GM18526 (cell line): ENCODE results near the gene SRPK3.

ENCODE experiments used
- POLR2A ChIP-seq: IDR thresholded peaks from 3 replicates; pipeline ENCODE4 v1.6.1; 2011; ENCODE audit not compliant: insufficient read length; ENCODE audit errors: extremely low read depth

SRPK3 gene

DNA sequence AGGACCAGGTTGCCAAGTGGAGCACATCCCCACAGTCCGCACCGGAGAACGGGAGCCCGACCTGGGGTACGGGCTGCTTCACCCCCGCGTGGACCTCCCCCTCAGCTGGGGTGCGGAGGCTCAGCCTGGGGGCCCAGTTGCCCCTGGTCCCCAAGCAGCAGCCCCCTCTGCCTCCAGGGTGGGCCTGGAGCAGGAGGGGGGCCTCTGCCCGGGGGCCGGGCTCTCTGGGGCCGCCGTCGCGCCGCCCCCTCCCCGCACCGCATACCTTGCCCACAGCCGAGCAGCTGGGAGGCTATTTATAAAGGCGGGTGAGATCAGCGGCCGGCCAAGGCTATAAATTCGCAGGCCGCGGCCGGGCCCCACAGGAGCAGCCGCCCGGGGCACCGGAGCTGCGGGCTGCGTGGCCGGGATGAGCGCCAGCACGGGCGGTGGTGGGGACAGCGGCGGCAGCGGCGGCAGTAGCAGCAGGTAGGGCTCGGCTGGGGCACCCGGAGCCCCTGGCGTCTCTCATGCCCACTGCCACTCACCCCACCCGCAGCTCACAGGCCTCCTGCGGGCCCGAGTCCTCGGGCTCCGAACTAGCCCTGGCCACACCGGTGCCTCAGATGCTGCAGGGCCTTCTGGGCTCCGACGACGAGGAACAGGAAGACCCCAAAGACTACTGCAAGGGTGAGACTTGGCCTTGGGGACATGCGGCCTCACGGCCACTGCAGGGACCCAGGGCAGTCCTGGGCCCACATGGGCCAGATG, at the start of gene SRPK3:
TSS of gene SRPK3 (plus strand) at position 364 of the 750 bp plus-strand sequence. CDS start at position 410, 46 bp downstream.
- no peak for TF ChIP-seq POLR2A

DNA sequence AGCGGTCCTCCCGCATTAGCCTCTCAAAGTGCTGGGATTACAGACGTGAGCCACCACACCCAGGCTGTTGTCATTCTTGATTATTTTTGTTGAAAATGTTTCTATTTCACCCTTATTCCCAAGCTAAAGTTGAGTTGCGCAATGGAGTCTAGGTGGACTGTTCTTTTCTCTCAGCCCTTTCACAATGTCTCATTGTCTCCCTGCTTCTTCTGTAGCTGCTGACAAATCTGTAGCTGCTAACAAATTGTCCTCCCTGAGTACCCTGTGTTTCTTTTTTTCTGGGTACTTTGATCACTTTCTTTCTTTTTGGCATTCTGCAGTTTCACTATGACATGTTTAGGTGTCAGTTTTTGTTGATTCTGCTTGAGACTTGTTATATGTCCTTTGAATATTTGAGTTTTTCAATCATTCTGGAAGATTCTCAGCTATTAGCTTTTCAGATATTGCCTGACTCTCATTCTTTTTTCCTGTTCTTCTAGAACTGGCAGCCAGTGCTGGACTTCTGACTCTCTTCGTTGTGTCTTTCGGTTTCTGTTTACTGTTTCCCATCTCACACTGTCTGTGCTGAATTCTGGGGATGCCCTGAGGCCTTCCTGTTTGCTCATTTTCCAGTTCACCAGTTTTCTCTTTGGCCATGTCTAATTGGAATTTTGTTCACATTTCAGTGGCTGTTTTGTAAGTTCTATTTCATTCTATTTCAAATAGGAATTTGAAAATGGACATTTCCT, 49.6 kb upstream of the SRPK3 start:
- TF ChIP-seq POLR2A, result no peak

GRCh38 chrX:153731845-153732215, 49.0 kb upstream of the SRPK3 start:
- no peak for TF ChIP-seq POLR2A

- no peak for TF ChIP-seq POLR2A
These were observed 48.4 kb upstream of the SRPK3 start for GRCh38 chrX:153732401-153732800.

GRCh38 chrX:153733651-153734240, 47.1 kb upstream of the SRPK3 start:
- no peak for TF ChIP-seq POLR2A

- no peak for TF ChIP-seq POLR2A
These were observed 46.0 kb upstream of the SRPK3 start for GRCh38 chrX:153734871-153735270.

- TF ChIP-seq POLR2A, result no peak
These were observed 45.6 kb upstream of the SRPK3 start for GRCh38 chrX:153735274-153735673.

DNA sequence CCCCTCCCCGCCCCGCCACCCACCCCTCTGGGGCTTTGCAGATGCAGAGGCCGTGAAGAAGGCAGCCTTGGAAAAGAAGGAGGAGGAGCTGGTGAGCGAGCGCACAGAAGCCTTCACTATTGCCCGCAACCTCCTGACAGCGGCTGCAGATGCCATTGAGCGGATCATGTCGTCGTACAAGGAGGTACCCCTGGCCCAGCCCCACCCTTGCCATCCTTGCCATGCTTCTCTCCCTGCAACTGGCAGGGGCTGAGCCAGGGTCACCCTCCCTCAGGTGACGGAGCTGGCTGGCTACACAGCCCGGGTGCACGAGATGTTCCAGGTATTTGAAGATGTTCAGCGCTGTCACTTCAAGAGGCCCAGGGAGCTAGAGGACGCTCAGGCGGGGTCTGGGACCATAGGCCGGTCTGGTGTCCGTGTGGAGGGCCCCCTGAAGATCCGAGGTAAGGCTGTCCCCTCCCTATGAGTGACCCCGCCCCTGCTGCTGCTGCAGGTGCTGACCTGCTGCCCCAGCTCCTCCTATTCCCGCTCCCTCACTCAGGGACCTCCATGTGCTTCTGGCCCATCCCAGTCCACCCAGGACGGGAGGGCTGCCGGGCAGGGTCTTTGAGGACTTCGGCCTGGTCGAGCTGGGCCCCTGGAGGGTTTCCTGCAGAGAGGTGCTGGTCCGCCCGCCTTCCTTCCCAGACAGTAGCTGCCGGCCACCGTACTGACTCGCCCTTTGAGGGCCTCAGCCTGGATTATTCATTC, 44.6 kb upstream of the SRPK3 start:
- TF ChIP-seq POLR2A, result no peak

GRCh38 chrX:153736871-153737441, 43.9 kb upstream of the SRPK3 start:
- no peak for TF ChIP-seq POLR2A

GRCh38 chrX:153738056-153738605, 42.7 kb upstream of the SRPK3 start:
- no peak for TF ChIP-seq POLR2A

GRCh38 chrX:153739754-153740486, 40.9 kb upstream of the SRPK3 start:
- no peak for TF ChIP-seq POLR2A

- TF ChIP-seq POLR2A, result no peak
These were observed 40.1 kb upstream of the SRPK3 start for GRCh38 chrX:153740631-153741222.

DNA sequence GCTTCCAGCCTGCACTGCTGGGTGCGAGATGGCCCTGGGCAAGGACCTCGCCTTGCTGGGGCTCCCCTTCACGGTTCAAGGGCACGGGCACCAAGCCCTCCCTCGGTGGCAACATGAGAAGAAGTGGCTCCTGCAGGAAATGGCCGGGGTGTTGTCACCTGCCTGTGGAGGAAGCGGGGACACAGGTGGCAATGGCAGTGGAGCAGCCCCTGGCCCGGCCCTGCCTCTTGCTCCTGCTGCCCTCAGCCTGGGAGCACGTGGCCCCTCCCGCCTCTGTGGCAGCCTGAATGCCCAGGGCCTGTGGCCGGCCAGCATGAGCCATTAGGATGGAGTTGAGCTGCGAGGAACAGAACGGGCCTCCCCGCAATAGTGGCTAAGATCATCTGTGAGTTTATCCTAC, 39.4 kb upstream of the SRPK3 start:
- no peak for TF ChIP-seq POLR2A
